Keratinocyte (primary cell): ENCODE data around the gene AOX1.

Experiments used
- CTCF ChIP-seq, 3 experiments: IDR thresholded peaks in 1 of 3; conservative IDR thresholded peaks in 1 of 3; optimal IDR thresholded peaks in 1 of 3; 2 replicates in 2 of 3; 3 replicates in 1 of 3; pipeline versions ENCODE3 to v1.5.1; 2011; ENCODE audit warnings: low read length in 3 of 3, mild to moderate bottlenecking in 3 of 3, moderate library complexity in 2 of 3, control low read depth in 1 of 3, inconsistent platforms in 1 of 3; ENCODE audit not compliant: insufficient read depth in 2 of 3; ENCODE audit errors: extremely low read depth in 1 of 3
- EZH2 ChIP-seq: IDR thresholded peaks from one replicate; pipeline ENCODE4 v1.6.1; 2012; ENCODE audit warnings: inconsistent platforms, mild to moderate bottlenecking, low read length, moderate library complexity

DNA sequence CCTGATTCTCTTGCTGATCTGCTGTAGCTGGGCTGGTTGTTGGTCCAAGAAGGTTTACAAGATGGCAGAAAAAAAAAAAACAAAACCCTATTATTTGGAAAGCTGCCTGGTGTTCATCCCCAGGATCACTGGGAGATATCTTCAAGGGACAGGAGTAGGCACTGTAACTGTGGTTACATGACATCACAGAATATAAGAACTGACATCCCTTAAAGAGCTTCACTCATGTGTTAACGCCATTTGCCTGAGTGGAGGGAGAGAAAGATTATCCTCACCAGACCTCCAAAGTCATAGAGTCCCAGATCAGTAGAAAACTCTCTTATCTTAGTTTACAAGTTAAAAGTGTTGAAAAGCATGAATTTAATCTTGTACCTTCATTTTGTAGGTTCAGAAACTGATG is 130.6 kb downstream of the AOX1 start:
- TF ChIP-seq CTCF (optimal IDR thresholded peaks at IDR 0.05 in 1 of 3, IDR thresholded peaks at IDR 0.05 in 1 of 3, conservative IDR thresholded peaks at IDR 0.05 in 1 of 3; ENCODE audit: extremely low read depth in 1 of 3, insufficient read depth in 2 of 3, low read length in 3 of 3) (no peak), EZH2 (no peak)
